ENCODE results near the gene DDR1. TPM values are rescaled to one million over a fixed set of nuclear protein-coding genes. Genes with fewer than 3 reads are reported as not detected.
"Not testable (repeated sequence)": the region's sequence is repeated elsewhere in the genome, so short reads cannot be mapped to it uniquely, and the experiment has no call there.

Gene DDR1
- total RNA-seq, 4 donors from 2014 or later: 2.1 to 74.1 (median 30.3) TPM

- H3K27ac ChIP-seq: no peak overlapping the region
- intact Hi-C loops (cut with DNase I; ENCODE audit: low total_unique reads): no loop called here
- TF ChIP-seq POLR2A (IDR thresholded peaks at IDR 0.05): no peak
Measured at GRCh38 chr6:30854285-30855040, 29.9 kb upstream of the DDR1 start.

GRCh38 chr6:30855429-30856075 is 28.8 kb upstream of the DDR1 start:
- DNase-seq: no peak
- H3K27me3 ChIP-seq: no peaks in the 10 kb centered on the region
- no peaks in the 10 kb centered on the region for H3K4me1 ChIP-seq
- no peak overlapping the region for H3K27ac ChIP-seq
- no peaks in the 10 kb centered on the region for H3K9me3 ChIP-seq
- no peak overlapping the region for H3K4me3 ChIP-seq
- intact Hi-C loops (cut with DNase I; ENCODE audit: low total_unique reads): no loop called here
- H3K36me3 ChIP-seq: no peaks in the 10 kb centered on the region
- no peak for TF ChIP-seq POLR2A (IDR thresholded peaks at IDR 0.05)
- no peak for TF ChIP-seq CTCF (IDR thresholded peaks at IDR 0.05)

More at GRCh38 chr6:30854285-30855040, 29.9 kb upstream of the DDR1 start:
- Histone ChIP-seq H3K36me3 (no peaks in the 10 kb centered on the region), H3K9me3 (no peaks in the 10 kb centered on the region), H3K4me3 (no peak overlapping the region), H3K27me3 (no peaks in the 10 kb centered on the region), H3K4me1 (no peaks in the 10 kb centered on the region)
- no peak for DNase-seq

- intact Hi-C loops (cut with DNase I; ENCODE audit: low total_unique reads): no loop called here
Measured at GRCh38 chr6:30857112-30857511, 27.2 kb upstream of the DDR1 start.

GRCh38 chr6:30857549-30857948 is 26.8 kb upstream of the DDR1 start:
- TF ChIP-seq CTCF (IDR thresholded peaks at IDR 0.05) (no peak), POLR2A (IDR thresholded peaks at IDR 0.05) (no peak)
- Histone ChIP-seq H3K36me3 (no peaks in the 10 kb centered on the region), H3K9me3 (no peaks in the 10 kb centered on the region), H3K4me3 (no peak overlapping the region), H3K27me3 (no peaks in the 10 kb centered on the region), H3K4me1 (no peaks in the 10 kb centered on the region), H3K27ac (no peak overlapping the region)
- no peak for DNase-seq
- intact Hi-C loops (cut with DNase I; ENCODE audit: low total_unique reads): no loop called here

More at GRCh38 chr6:30857112-30857511, 27.2 kb upstream of the DDR1 start:
- Histone ChIP-seq H3K36me3 (no peaks in the 10 kb centered on the region), H3K27me3 (no peaks in the 10 kb centered on the region), H3K4me3 (no peak overlapping the region), H3K4me1 (no peaks in the 10 kb centered on the region), H3K9me3 (no peaks in the 10 kb centered on the region), H3K27ac (no peak overlapping the region)
- TF ChIP-seq POLR2A (IDR thresholded peaks at IDR 0.05) (no peak), CTCF (IDR thresholded peaks at IDR 0.05) (no peak)
- DNase-seq: no peak

- intact Hi-C loops (cut with DNase I; ENCODE audit: low total_unique reads); H3K4me3 ChIP-seq; H3K9me3 ChIP-seq; H3K27me3 ChIP-seq; DNase-seq; H3K4me1 ChIP-seq; H3K27ac ChIP-seq; H3K36me3 ChIP-seq: not testable (repeated sequence)
Measured at GRCh38 chr6:30859726-30860125, 24.6 kb upstream of the DDR1 start.

- intact Hi-C loops (cut with DNase I; ENCODE audit: low total_unique reads): no loop called here
- H3K27ac ChIP-seq: no peak overlapping the region
- no peaks in the 10 kb centered on the region for H3K36me3 ChIP-seq
- no peaks in the 10 kb centered on the region for H3K4me1 ChIP-seq
- TF ChIP-seq POLR2A (IDR thresholded peaks at IDR 0.05) (no peak), CTCF (IDR thresholded peaks at IDR 0.05) (no peak)
- no peak overlapping the region for H3K4me3 ChIP-seq
- no peaks in the 10 kb centered on the region for H3K27me3 ChIP-seq
- DNase-seq: no peak
- no peaks in the 10 kb centered on the region for H3K9me3 ChIP-seq
Measured at GRCh38 chr6:30861257-30862048, 22.9 kb upstream of the DDR1 start.

Data from uterus (tissue), 4 donors.